Karpas-422 (cell line): ENCODE measurements around the gene GCNA. TPM values are rescaled to one million over a fixed set of nuclear protein-coding genes. Genes with fewer than 3 reads are reported as not detected.

Experiments used
- DNase-seq: peaks from one replicate; pipeline ENCODE4 v3.0.0-alpha.2; 2015
- H2AFZ ChIP-seq: fragments of 200-600 bp; sonication (generic); 2 replicates; pipeline ENCODE4 v1.6.1; 2014; ENCODE audit warnings: antibody characterized with exemption, low read length, mixed read lengths
- H3K27ac ChIP-seq: fragments of 200-600 bp; sonication (generic); 2 replicates; pipeline ENCODE4 v1.5.1; 2014; ENCODE audit warnings: mild to moderate bottlenecking, low read length, moderate library complexity
- H3K27me3 ChIP-seq: fragments of 200-600 bp; sonication (generic); 2 replicates; pipeline ENCODE4 v1.6.1; 2014; ENCODE audit warnings: low read length, mixed read lengths
- H3K36me3 ChIP-seq: fragments of 200-600 bp; sonication (generic); 2 replicates; pipeline ENCODE4 v1.6.1; 2014; ENCODE audit warnings: low read length, mixed read lengths; ENCODE audit not compliant: insufficient read depth
- H3K4me1 ChIP-seq: fragments of 200-600 bp; sonication (generic); 2 replicates; pipeline ENCODE4 v1.6.1; 2014; ENCODE audit warnings: mild to moderate bottlenecking, low read length, mixed read lengths
- H3K4me2 ChIP-seq: fragments of 200-600 bp; sonication (generic); 2 replicates; pipeline ENCODE4 v1.6.1; 2014; ENCODE audit warnings: low read length, low read depth, mild to moderate bottlenecking; ENCODE audit not compliant: poor library complexity, severe bottlenecking
- H3K4me3 ChIP-seq: fragments of 200-600 bp; sonication (generic); 2 replicates; pipeline ENCODE4 v1.5.1; 2014; ENCODE audit warnings: mild to moderate bottlenecking, antibody characterized with exemption, low read length, mixed read lengths
- H3K79me2 ChIP-seq: fragments of 200-600 bp; sonication (generic); 2 replicates; pipeline ENCODE4 v1.6.1; 2014; ENCODE audit warnings: mild to moderate bottlenecking, low read length, mixed read lengths
- H3K9ac ChIP-seq: fragments of 200-600 bp; sonication (generic); 2 replicates; pipeline ENCODE4 v1.6.0; 2014; ENCODE audit warnings: low read length
- H3K9me2 ChIP-seq: fragments of 200-600 bp; sonication (generic), shearing (Covaris generic); replicated peaks from 2 replicates; pipeline ENCODE4 v1.6.0; 2014; ENCODE audit warnings: mild to moderate bottlenecking, low read length, moderate library complexity; ENCODE audit not compliant: insufficient read depth
- H3K9me3 ChIP-seq: fragments of 300-700, 200-600 bp; sonication (generic); 2 replicates; pipeline ENCODE4 v1.6.1; 2014; ENCODE audit warnings: low read length, mixed read lengths
- H4K20me1 ChIP-seq: fragments of 200-600 bp; sonication (generic); 2 replicates; pipeline ENCODE4 v1.6.1; 2014; ENCODE audit warnings: mild to moderate bottlenecking, antibody characterized with exemption, low read length, low read depth; ENCODE audit not compliant: insufficient read depth
- total RNA-seq: library from RNA; depleted of rRNA; stranded (reverse); fragments of >200 nt; shearing (Covaris generic); gene quantifications from 2 replicates; pipeline ENCODE4 v1.2.3, GENCODE V29; 2014; ENCODE audit warnings: low replicate concordance; rRNA removed

GCNA gene
- 5.4 and 6.2 TPM in 2 replicates for total RNA-seq

- no peaks in the 10 kb centered on the region for H3K9me3 ChIP-seq
- no peaks in the 10 kb centered on the region for H3K9me2 ChIP-seq
- peaks cover 7% of the 10 kb centered on the region for H3K79me2 ChIP-seq
- no peak within 1 kb of the TSS for H3K9ac ChIP-seq
- no peak within 1 kb of the TSS for H3K4me3 ChIP-seq
- peaks cover 25% of the 10 kb centered on the region for H3K36me3 ChIP-seq
- no peaks in the 10 kb centered on the region for H3K27me3 ChIP-seq
- H4K20me1 ChIP-seq = no peaks in the 10 kb centered on the region
- no peak within 1 kb of the TSS for H2AFZ ChIP-seq
- H3K4me2 ChIP-seq = no peak within 1 kb of the TSS
- no peak within 1 kb of the TSS for H3K27ac ChIP-seq
- no peaks in the 10 kb centered on the region for H3K4me1 ChIP-seq
- DNase-seq = peak; percentile 34
These were observed at the start of gene GCNA for GRCh38 chrX:71578253-71579135. Gene GCNA, plus strand, starts transcription at chrX:71578437. Its CDS starts 2,385 bp downstream, at chrX:71580822.

GRCh38 chrX:71532078-71532752, 46.0 kb upstream of the GCNA start:
- H3K4me1 ChIP-seq = peaks cover 31% of the 10 kb centered on the region
- H4K20me1 ChIP-seq = peaks cover 22% of the 10 kb centered on the region
- no peaks in the 10 kb centered on the region for H3K27me3 ChIP-seq
- H3K79me2 ChIP-seq = peaks cover 43% of the 10 kb centered on the region
- peaks cover 9% of the 10 kb centered on the region; the same call in 1 of the 2 replicates for H3K36me3 ChIP-seq
- H3K27ac ChIP-seq = peak overlapping the region; percentile 60
- H3K4me2 ChIP-seq = peak overlapping the region; percentile 65
- peaks cover 2% of the 10 kb centered on the region; the same call in 1 of the 2 replicates for H3K9me3 ChIP-seq
- peak overlapping the region; percentile 70 for H3K4me3 ChIP-seq
- no peaks in the 10 kb centered on the region for H3K9me2 ChIP-seq
- DNase-seq = peak; percentile 55
- H2AFZ ChIP-seq = peak overlapping the region; percentile 51
- H3K9ac ChIP-seq = peak overlapping the region; percentile 69

GRCh38 chrX:71532753-71533425, 45.3 kb upstream of the GCNA start, which contains the start of gene OGT:
Gene OGT, plus strand, starts transcription at chrX:71533104. Its CDS starts 196 bp downstream, at chrX:71533300.
- peaks cover 2% of the 10 kb centered on the region; the same call in 1 of the 2 replicates for H3K9me3 ChIP-seq
- DNase-seq = peak; percentile 98
- peaks cover 35% of the 10 kb centered on the region for H3K4me1 ChIP-seq
- H3K4me2 ChIP-seq = peak within 1 kb of the TSS; percentile 76
- peaks cover 27% of the 10 kb centered on the region for H4K20me1 ChIP-seq
- peak within 1 kb of the TSS; percentile 82 for H3K27ac ChIP-seq
- H3K36me3 ChIP-seq = peaks cover 13% of the 10 kb centered on the region; the same call in 1 of the 2 replicates
- peak within 1 kb of the TSS; percentile 51 for H2AFZ ChIP-seq
- H3K79me2 ChIP-seq = peaks cover 49% of the 10 kb centered on the region
- no peaks in the 10 kb centered on the region for H3K27me3 ChIP-seq
- H3K4me3 ChIP-seq = peak within 1 kb of the TSS; percentile 70
- no peaks in the 10 kb centered on the region for H3K9me2 ChIP-seq
- H3K9ac ChIP-seq = peak within 1 kb of the TSS; percentile 91

- peak; percentile 57 for DNase-seq
- Histone ChIP-seq H3K4me3 (peak overlapping the region; percentile 70), H3K27ac (peak overlapping the region; percentile 82), H2AFZ (no peak overlapping the region), H3K9me3 (peaks cover 2% of the 10 kb centered on the region; the same call in 1 of the 2 replicates), H3K79me2 (peaks cover 55% of the 10 kb centered on the region), H3K9ac (peak overlapping the region; percentile 91), H3K9me2 (no peaks in the 10 kb centered on the region), H3K4me1 (peaks cover 41% of the 10 kb centered on the region), H4K20me1 (peaks cover 31% of the 10 kb centered on the region), H3K36me3 (peaks cover 18% of the 10 kb centered on the region; the same call in 1 of the 2 replicates), H3K4me2 (peak overlapping the region; percentile 76), H3K27me3 (no peaks in the 10 kb centered on the region)
These were observed 44.8 kb upstream of the GCNA start for GRCh38 chrX:71533516-71533850.

GRCh38 chrX:71533851-71534561, 44.2 kb upstream of the GCNA start:
- Histone ChIP-seq H3K4me3 (peak overlapping the region; percentile 70), H3K27ac (peak overlapping the region; percentile 82), H3K4me1 (peaks cover 46% of the 10 kb centered on the region), H2AFZ (no peak overlapping the region), H3K9ac (peak overlapping the region; percentile 91), H3K79me2 (peaks cover 60% of the 10 kb centered on the region), H3K36me3 (peaks cover 23% of the 10 kb centered on the region; the same call in 1 of the 2 replicates), H4K20me1 (peaks cover 36% of the 10 kb centered on the region), H3K9me2 (no peaks in the 10 kb centered on the region), H3K4me2 (peak overlapping the region; percentile 76), H3K27me3 (no peaks in the 10 kb centered on the region), H3K9me3 (peaks cover 2% of the 10 kb centered on the region; the same call in 1 of the 2 replicates)
- DNase-seq = peak; percentile 68

GRCh38 chrX:71534773-71535544, 43.3 kb upstream of the GCNA start:
- Histone ChIP-seq H3K4me3 (peak overlapping the region; percentile 70), H3K27ac (no peak overlapping the region), H3K9me2 (no peaks in the 10 kb centered on the region), H3K4me2 (peak overlapping the region; percentile 76), H3K27me3 (no peaks in the 10 kb centered on the region), H3K79me2 (peaks cover 70% of the 10 kb centered on the region), H3K9me3 (peaks cover 2% of the 10 kb centered on the region; the same call in 1 of the 2 replicates), H3K9ac (peak overlapping the region; percentile 91), H3K4me1 (peaks cover 56% of the 10 kb centered on the region), H3K36me3 (peaks cover 26% of the 10 kb centered on the region; the same call in 1 of the 2 replicates), H2AFZ (no peak overlapping the region), H4K20me1 (peaks cover 46% of the 10 kb centered on the region)
- DNase-seq = no peak

GRCh38 chrX:71536285-71536684, 42.0 kb upstream of the GCNA start:
- Histone ChIP-seq H4K20me1 (peaks cover 49% of the 10 kb centered on the region), H3K27me3 (no peaks in the 10 kb centered on the region), H2AFZ (no peak overlapping the region), H3K79me2 (peaks cover 83% of the 10 kb centered on the region), H3K9me2 (no peaks in the 10 kb centered on the region), H3K4me1 (peaks cover 68% of the 10 kb centered on the region), H3K4me3 (peak overlapping the region; percentile 70; the same call in 1 of the 2 replicates), H3K9ac (0 out of 2 replicates have a peak overlapping the region, but pooled peaks have one; percentile 9), H3K36me3 (peaks cover 26% of the 10 kb centered on the region; the same call in 1 of the 2 replicates), H3K9me3 (no peaks in the 10 kb centered on the region), H3K4me2 (peak overlapping the region; percentile 76), H3K27ac (no peak overlapping the region)
- no peak for DNase-seq
